H9 (cell line): Measurements from ENCODE around the gene STAB1. TPM values are rescaled to one million over a fixed set of nuclear protein-coding genes. Genes with fewer than 3 reads are reported as not detected.

Experiments
- DNase-seq: peaks from one replicate; pipeline ENCODE4 v3.0.0-alpha.2; 2017
- H2AFZ ChIP-seq: one replicate; pipeline ENCODE4 v1.6.1; 2013; ENCODE audit warnings: mild to moderate bottlenecking, low read length, control low read depth, moderate library complexity
- H2AK5ac ChIP-seq: 2 replicates; pipeline ENCODE4 v1.6.1; 2013; ENCODE audit warnings: low read length, control low read depth, mixed read lengths; ENCODE audit not compliant: insufficient read length
- H2BK120ac ChIP-seq: one replicate; pipeline ENCODE4 v1.6.1; 2013; ENCODE audit warnings: low read depth, mild to moderate bottlenecking, low read length, control low read depth, inconsistent platforms; ENCODE audit not compliant: poor library complexity, severe bottlenecking
- H2BK12ac ChIP-seq: 2 replicates; pipeline ENCODE4 v1.6.1; 2013; ENCODE audit warnings: low read length, control low read depth, mixed read lengths, low read depth; ENCODE audit not compliant: insufficient read length
- H2BK15ac ChIP-seq: 2 replicates; pipeline ENCODE4 v1.6.1; 2013; ENCODE audit warnings: low read depth, low read length, control low read depth
- H2BK20ac ChIP-seq: one replicate; pipeline ENCODE4 v1.6.1; 2013; ENCODE audit warnings: low read depth, mild to moderate bottlenecking, low read length, control low read depth, inconsistent platforms; ENCODE audit not compliant: poor library complexity, severe bottlenecking
- H2BK5ac ChIP-seq: 2 replicates; pipeline ENCODE4 v1.6.1; 2013; ENCODE audit warnings: low read length, control low read depth, mixed read lengths; ENCODE audit not compliant: insufficient read length
- H3K14ac ChIP-seq: 2 replicates; pipeline ENCODE4 v1.6.1; 2013; ENCODE audit warnings: low read length, control low read depth; ENCODE audit not compliant: insufficient read depth
- H3K18ac ChIP-seq: 2 replicates; pipeline ENCODE4 v1.6.1; 2013; ENCODE audit warnings: low read depth, mild to moderate bottlenecking, mixed read lengths, low read length, control low read depth; ENCODE audit not compliant: insufficient read length
- H3K23ac ChIP-seq: 2 replicates; pipeline ENCODE4 v1.6.1; 2013; ENCODE audit warnings: low read length, control low read depth, mixed read lengths, low read depth; ENCODE audit not compliant: insufficient read length
- H3K23me2 ChIP-seq: 2 replicates; pipeline ENCODE4 v1.6.1; 2013; ENCODE audit warnings: low read depth, mild to moderate bottlenecking, mixed read lengths, low read length, control low read depth; ENCODE audit not compliant: insufficient read length, poor library complexity, severe bottlenecking
- H3K27ac ChIP-seq: 2 replicates; pipeline ENCODE4 v1.5.1; 2013; ENCODE audit warnings: low read length, control low read depth, mixed read lengths, low read depth; ENCODE audit not compliant: insufficient read length
- H3K27me3 ChIP-seq: 2 replicates; pipeline ENCODE4 v1.6.1; 2013; ENCODE audit warnings: low read length, control low read depth, inconsistent platforms; ENCODE audit not compliant: insufficient read depth
- H3K4ac ChIP-seq: 2 replicates; pipeline ENCODE4 v1.6.1; 2013; ENCODE audit warnings: low read depth, mild to moderate bottlenecking, control low read depth, inconsistent platforms, low read length, moderate library complexity
- H3K4me1 ChIP-seq: 2 replicates; pipeline ENCODE4 v1.6.1; 2013; ENCODE audit warnings: low read length, control low read depth, inconsistent platforms; ENCODE audit not compliant: insufficient read depth
- H3K4me2 ChIP-seq: 2 replicates; pipeline ENCODE4 v1.6.1; 2013; ENCODE audit warnings: low read length, control low read depth, mixed read lengths; ENCODE audit not compliant: insufficient read length, insufficient read depth
- H3K56ac ChIP-seq: 2 replicates; pipeline ENCODE4 v1.6.1; 2013; ENCODE audit warnings: low read depth, mild to moderate bottlenecking, mixed read lengths, low read length, control low read depth; ENCODE audit not compliant: insufficient read length
- H3K79me1 ChIP-seq: 2 replicates; pipeline ENCODE4 v1.6.1; 2013; ENCODE audit warnings: low read depth, mild to moderate bottlenecking, moderate library complexity, low read length, control low read depth, inconsistent platforms; ENCODE audit not compliant: insufficient read depth, poor library complexity, severe bottlenecking
- H3K79me2 ChIP-seq: 2 replicates; pipeline ENCODE4 v1.6.1; 2013; ENCODE audit warnings: low read length, control low read depth, inconsistent platforms; ENCODE audit not compliant: insufficient read depth
- H3K9ac ChIP-seq: 2 replicates; pipeline ENCODE4 v1.6.1; 2013; ENCODE audit warnings: low read length, control low read depth, mixed read lengths; ENCODE audit not compliant: insufficient read length; ENCODE audit errors: extremely low read depth
- H3K9me3 ChIP-seq: one replicate; pipeline ENCODE4 v1.6.1; 2013; ENCODE audit warnings: low read depth, low read length, inconsistent platforms; ENCODE audit not compliant: control insufficient read depth
- H3T11ph ChIP-seq: one replicate; pipeline ENCODE4 v1.6.1; 2013; ENCODE audit warnings: mild to moderate bottlenecking, low read length, control low read depth, inconsistent platforms
- H4K20me1 ChIP-seq: one replicate; pipeline ENCODE4 v1.6.1; 2013; ENCODE audit not compliant: control insufficient read depth, insufficient read length, insufficient read depth
- H4K5ac ChIP-seq: 2 replicates; pipeline ENCODE4 v1.6.1; 2013; ENCODE audit warnings: low read depth, mild to moderate bottlenecking, mixed read lengths, low read length, control low read depth; ENCODE audit not compliant: insufficient read length
- H4K8ac ChIP-seq: replicated peaks from 2 replicates; pipeline ENCODE4 v1.6.1; 2013; ENCODE audit warnings: low read length, control low read depth, mixed read lengths, low read depth; ENCODE audit not compliant: insufficient read length
- H4K91ac ChIP-seq: 2 replicates; pipeline ENCODE4 v1.6.1; 2013; ENCODE audit warnings: low read depth, mild to moderate bottlenecking, moderate library complexity, mixed read lengths, low read length, control low read depth; ENCODE audit not compliant: insufficient read length
- H3K27ac Mint-ChIP-seq, 3 experiments: 2 replicates in 2 of 3; 3 replicates in 1 of 3; pipeline ENCODE4 v1.8.0; 2020 to 2021; ENCODE audit warnings: mixed read lengths in 3 of 3, mild to moderate bottlenecking in 1 of 3, moderate library complexity in 1 of 3
- H3K27me3 Mint-ChIP-seq: 2 replicates; pipeline ENCODE4 v1.8.0; 2021; ENCODE audit warnings: low read depth, mild to moderate bottlenecking, moderate library complexity, mixed read lengths
- H3K36me3 Mint-ChIP-seq, 3 experiments: 2 replicates in 2 of 3; 3 replicates in 1 of 3; pipeline ENCODE4 v1.8.0; 2020 to 2021; ENCODE audit warnings: low read depth in 3 of 3, mixed read lengths in 3 of 3; ENCODE audit not compliant: insufficient read depth in 1 of 3
- H3K4me1 Mint-ChIP-seq, 2 experiments: 2 replicates each; pipeline ENCODE4 v1.8.0; 2020; ENCODE audit warnings: mixed read lengths in 2 of 2
- H3K4me3 Mint-ChIP-seq, 2 experiments: 2 replicates in 1 of 2; 3 replicates in 1 of 2; pipeline ENCODE4 v1.8.0; 2020 to 2021; ENCODE audit warnings: mild to moderate bottlenecking in 2 of 2, mixed read lengths in 2 of 2, moderate library complexity in 1 of 2
- H3K9me3 Mint-ChIP-seq, 2 experiments: 2 replicates in 1 of 2; 3 replicates in 1 of 2; pipeline ENCODE4 v1.8.0; 2020; ENCODE audit warnings: mild to moderate bottlenecking in 2 of 2, mixed read lengths in 2 of 2, moderate library complexity in 1 of 2
- WGBS: extraction: QIAGEN DNeasy Blood & Tissue Kit; methylation state at CpG from one replicate; pipeline ENCODE4 v1.1.7; 2013; ENCODE audit warnings: missing lambda C conversion rate, low lambda C conversion rate, mixed read lengths; ENCODE audit not compliant: insufficient read length; ENCODE audit errors: extremely low coverage; 5-methylcytosine and 5-hydroxymethylcytosine counted together
- total RNA-seq: library from RNA; stranded (reverse); gene quantifications from 2 replicates; pipeline ENCODE4 v1.2.1, GENCODE V29; 2021
- TF ChIP-seq, protein P1 (sequence below): fragments of 200-600 bp; sonication (generic); conservative IDR thresholded peaks from 3 replicates; pipeline ENCODE4 v1.8.0; 2021; ENCODE audit warnings: antibody characterized with exemption, mild to moderate bottlenecking

The STAB1 gene
- total RNA-seq, 1 experiment from 2014 or later = 1.5 TPM

DNA sequence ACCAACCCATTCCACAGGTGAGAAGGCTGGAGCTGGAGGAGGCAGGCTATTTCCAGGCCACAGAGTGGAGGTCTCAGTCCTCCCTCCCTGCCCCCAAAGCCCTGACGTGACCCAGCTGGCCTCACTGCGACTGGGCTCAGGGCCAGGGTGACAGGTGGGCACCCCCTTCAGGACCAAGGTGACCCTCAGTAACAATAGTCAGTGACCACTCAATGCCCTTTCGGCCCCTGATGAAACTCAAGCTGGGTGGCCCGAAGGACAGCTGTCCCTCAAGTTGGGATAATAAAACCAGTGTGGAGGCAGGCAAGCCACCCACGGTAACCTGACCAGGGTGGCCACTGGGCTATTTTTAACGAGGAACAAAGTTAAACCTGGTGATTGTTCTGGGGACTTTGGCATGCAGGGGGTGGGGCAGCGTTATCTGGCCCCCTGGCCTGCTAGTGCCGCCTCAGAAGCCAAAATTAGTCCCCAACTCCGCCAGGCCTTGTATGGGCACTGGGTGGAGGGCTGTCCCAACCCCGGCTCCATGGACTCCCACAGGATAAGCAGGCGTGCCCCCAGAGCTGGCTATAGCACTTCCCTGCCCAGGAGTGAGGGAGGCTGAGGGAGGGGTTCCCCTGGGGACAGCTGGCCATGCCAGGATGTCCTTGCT, 42.4 kb upstream of the STAB1 start:
- DNase-seq = peak; percentile 25

More for the DNA sequence above, 42.4 kb upstream of the STAB1 start:
- no peak overlapping the region for H3K27ac Mint-ChIP-seq
- Histone ChIP-seq H4K5ac (no peak overlapping the region), H2BK12ac (no peak overlapping the region), H4K91ac (no peak overlapping the region), H2BK20ac (no peak overlapping the region), H3K9me3 (no peaks in the 10 kb centered on the region), H3K56ac (no peak overlapping the region), H2AK5ac (no peak overlapping the region), H3K79me1 (peaks cover 5% of the 10 kb centered on the region), H3K27ac (no peak overlapping the region), H2BK15ac (no peak overlapping the region), H3T11ph (no peak overlapping the region), H3K18ac (no peak overlapping the region), H3K9ac (no peak overlapping the region), H2AFZ (no peak overlapping the region), H3K23me2 (peaks cover 4% of the 10 kb centered on the region), H3K27me3 (no peaks in the 10 kb centered on the region), H3K4ac (no peak overlapping the region), H3K23ac (no peak overlapping the region), H3K14ac (no peak overlapping the region), H2BK5ac (no peak overlapping the region), H2BK120ac (no peak overlapping the region), H4K20me1 (no peaks in the 10 kb centered on the region), H3K79me2 (peaks cover 4% of the 10 kb centered on the region; the same call in 1 of the 2 replicates), H3K4me2 (no peak overlapping the region), H3K4me1 (no peaks in the 10 kb centered on the region; the same call in 1 of the 2 replicates), H4K8ac (no peak overlapping the region)
- H3K36me3 Mint-ChIP-seq = peaks cover 6 to 7% (median 7%) of the 10 kb centered on the region in 3 experiments
- whole genome bisulfite sequencing = no CpG with 5 or more reads among the region's 11 CpGs
- no peak overlapping the region; a peak in 1 of 5 replicates for H3K4me3 Mint-ChIP-seq
- no peaks in the 10 kb centered on the region; the same call in 1 of the 2 replicates for H3K27me3 Mint-ChIP-seq
- TF ChIP-seq, protein P1, sequence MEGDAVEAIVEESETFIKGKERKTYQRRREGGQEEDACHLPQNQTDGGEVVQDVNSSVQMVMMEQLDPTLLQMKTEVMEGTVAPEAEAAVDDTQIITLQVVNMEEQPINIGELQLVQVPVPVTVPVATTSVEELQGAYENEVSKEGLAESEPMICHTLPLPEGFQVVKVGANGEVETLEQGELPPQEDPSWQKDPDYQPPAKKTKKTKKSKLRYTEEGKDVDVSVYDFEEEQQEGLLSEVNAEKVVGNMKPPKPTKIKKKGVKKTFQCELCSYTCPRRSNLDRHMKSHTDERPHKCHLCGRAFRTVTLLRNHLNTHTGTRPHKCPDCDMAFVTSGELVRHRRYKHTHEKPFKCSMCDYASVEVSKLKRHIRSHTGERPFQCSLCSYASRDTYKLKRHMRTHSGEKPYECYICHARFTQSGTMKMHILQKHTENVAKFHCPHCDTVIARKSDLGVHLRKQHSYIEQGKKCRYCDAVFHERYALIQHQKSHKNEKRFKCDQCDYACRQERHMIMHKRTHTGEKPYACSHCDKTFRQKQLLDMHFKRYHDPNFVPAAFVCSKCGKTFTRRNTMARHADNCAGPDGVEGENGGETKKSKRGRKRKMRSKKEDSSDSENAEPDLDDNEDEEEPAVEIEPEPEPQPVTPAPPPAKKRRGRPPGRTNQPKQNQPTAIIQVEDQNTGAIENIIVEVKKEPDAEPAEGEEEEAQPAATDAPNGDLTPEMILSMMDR = no peak
- H3K9me3 Mint-ChIP-seq = no peaks in the 10 kb centered on the region
- peaks cover 40 to 53% of the 10 kb centered on the region in 2 experiments for H3K4me1 Mint-ChIP-seq
